ENCODE measurements around the gene WDR33.

WDR33 gene

DNA sequence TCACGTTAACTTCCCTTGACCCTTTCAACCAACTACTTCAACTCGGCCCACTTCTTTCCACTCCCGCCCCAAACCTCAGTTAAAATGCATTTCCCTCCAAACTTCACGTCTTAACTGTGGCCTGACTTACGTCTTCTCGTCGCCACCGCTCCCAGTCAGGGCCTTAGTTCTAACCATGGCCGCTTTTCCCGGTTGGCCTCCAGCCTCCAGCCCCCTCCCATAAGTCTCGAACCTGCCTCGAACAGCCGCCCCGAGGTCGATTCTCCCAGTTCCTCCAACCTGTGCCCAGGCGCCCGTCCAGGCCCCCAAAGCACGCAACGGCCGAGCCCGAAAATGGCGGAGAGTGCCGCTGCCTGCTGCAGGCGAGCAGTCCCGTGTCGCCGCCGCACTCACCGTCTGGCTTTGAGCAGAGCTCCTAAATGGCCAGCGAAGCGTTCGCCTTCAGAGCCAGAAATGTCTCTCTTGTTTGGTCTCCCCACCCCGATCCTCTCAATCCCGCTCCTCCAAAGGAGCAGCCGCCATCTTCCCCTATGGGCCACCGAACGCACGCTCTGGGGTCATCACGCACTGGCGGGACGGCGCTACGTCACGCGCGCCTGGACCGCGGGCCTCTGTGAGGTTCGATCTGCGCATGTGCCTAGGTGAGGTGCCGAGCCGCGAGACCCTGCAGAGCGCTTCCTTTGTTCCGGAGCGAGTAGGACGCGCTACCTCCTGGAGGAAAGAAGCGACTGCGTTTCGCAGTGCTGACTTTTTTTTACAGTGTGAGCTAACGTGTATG is at the start of gene WDR33:
Gene WDR33, minus strand, starts transcription at position 553 of the 778 bp plus-strand sequence. CDS start 40,190 bp downstream, outside the sequence.
- no peaks in the 10 kb centered on the region for H4K20me1 ChIP-seq (ENCODE audit: insufficient read depth, low read length)
- peak within 1 kb of the TSS; percentile 85 for H3K27ac ChIP-seq (ENCODE audit: low read depth, low read length, poor library complexity, severe bottlenecking)
- H3K36me3 ChIP-seq (ENCODE audit: insufficient read depth, low read length), result peaks cover 26% of the 10 kb centered on the region
- H3K9ac ChIP-seq (ENCODE audit: low read length), result peak within 1 kb of the TSS; percentile 79
- H3K4me2 ChIP-seq (ENCODE audit: low read length), result peak within 1 kb of the TSS; percentile 87
- peak within 1 kb of the TSS; percentile 84 for H3K4me3 ChIP-seq (ENCODE audit: low read depth, low read length, poor library complexity, severe bottlenecking)
- no peaks in the 10 kb centered on the region for H3K27me3 ChIP-seq (ENCODE audit: insufficient read depth, low read length)
- H2AFZ ChIP-seq (ENCODE audit: low read length), result no peak within 1 kb of the TSS
- peaks cover 48% of the 10 kb centered on the region for H3K79me2 ChIP-seq (ENCODE audit: insufficient read depth, low read length)
- H3K9me2 ChIP-seq (ENCODE audit: low read depth, low read length), result no peaks in the 10 kb centered on the region
- TF ChIP-seq, protein P1, sequence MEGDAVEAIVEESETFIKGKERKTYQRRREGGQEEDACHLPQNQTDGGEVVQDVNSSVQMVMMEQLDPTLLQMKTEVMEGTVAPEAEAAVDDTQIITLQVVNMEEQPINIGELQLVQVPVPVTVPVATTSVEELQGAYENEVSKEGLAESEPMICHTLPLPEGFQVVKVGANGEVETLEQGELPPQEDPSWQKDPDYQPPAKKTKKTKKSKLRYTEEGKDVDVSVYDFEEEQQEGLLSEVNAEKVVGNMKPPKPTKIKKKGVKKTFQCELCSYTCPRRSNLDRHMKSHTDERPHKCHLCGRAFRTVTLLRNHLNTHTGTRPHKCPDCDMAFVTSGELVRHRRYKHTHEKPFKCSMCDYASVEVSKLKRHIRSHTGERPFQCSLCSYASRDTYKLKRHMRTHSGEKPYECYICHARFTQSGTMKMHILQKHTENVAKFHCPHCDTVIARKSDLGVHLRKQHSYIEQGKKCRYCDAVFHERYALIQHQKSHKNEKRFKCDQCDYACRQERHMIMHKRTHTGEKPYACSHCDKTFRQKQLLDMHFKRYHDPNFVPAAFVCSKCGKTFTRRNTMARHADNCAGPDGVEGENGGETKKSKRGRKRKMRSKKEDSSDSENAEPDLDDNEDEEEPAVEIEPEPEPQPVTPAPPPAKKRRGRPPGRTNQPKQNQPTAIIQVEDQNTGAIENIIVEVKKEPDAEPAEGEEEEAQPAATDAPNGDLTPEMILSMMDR (IDR thresholded peaks at IDR 0.05; ENCODE audit: low read length), result peak; percentile 23; the same call in 1 of the 2 replicates
- TF ChIP-seq EZH2 (IDR thresholded peaks at IDR 0.05; ENCODE audit: borderline replicate concordance, low read length), result no peak
- no peaks in the 10 kb centered on the region for H3F3A ChIP-seq (ENCODE audit: insufficient read depth, low read length)
- peaks cover 51% of the 10 kb centered on the region for H3K4me1 ChIP-seq (ENCODE audit: insufficient read depth, low read length, severe bottlenecking)
- H3K9me3 ChIP-seq (ENCODE audit: low read length), result no peaks in the 10 kb centered on the region

DNA sequence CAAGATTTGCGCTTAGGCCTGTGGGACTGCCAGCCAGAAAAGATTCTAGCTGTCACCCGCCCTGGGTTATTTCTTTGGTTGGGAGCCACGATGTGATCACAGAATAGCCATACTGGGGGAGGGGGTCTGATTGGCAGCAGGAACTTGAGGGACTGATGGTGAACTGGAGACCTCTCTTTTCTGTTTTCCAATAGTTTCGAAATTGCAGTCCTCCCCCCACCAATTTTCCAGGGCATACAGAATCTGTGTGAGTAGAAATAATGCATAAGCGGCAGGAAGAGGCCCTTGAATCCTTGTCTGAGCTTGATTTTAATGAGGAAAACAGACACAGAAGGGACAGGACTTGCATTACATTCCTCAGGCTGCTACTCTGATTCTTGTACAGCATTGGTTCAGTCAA is 49.2 kb upstream of the WDR33 start:
- TF ChIP-seq, protein P1 (IDR thresholded peaks at IDR 0.05; ENCODE audit: low read length), result no peak
- no peak for TF ChIP-seq EZH2 (IDR thresholded peaks at IDR 0.05; ENCODE audit: borderline replicate concordance, low read length)
- H3K36me3 ChIP-seq (ENCODE audit: insufficient read depth, low read length), result peaks cover 29% of the 10 kb centered on the region
- peak overlapping the region; percentile 36; the same call in 1 of the 2 replicates for H3K9ac ChIP-seq (ENCODE audit: low read length)
- H3K4me3 ChIP-seq (ENCODE audit: low read depth, low read length, poor library complexity, severe bottlenecking), result no peak overlapping the region
- H3K9me2 ChIP-seq (ENCODE audit: low read depth, low read length), result no peaks in the 10 kb centered on the region
- peak overlapping the region; percentile 45 for H3K4me2 ChIP-seq (ENCODE audit: low read length)
- no peaks in the 10 kb centered on the region for H3K27me3 ChIP-seq (ENCODE audit: insufficient read depth, low read length)
- no peaks in the 10 kb centered on the region for H3K9me3 ChIP-seq (ENCODE audit: low read length)
- peaks cover 26% of the 10 kb centered on the region for H3K79me2 ChIP-seq (ENCODE audit: insufficient read depth, low read length)
- H3F3A ChIP-seq (ENCODE audit: insufficient read depth, low read length), result no peaks in the 10 kb centered on the region
- H2AFZ ChIP-seq (ENCODE audit: low read length), result no peak overlapping the region
- peak overlapping the region; percentile 90 for H3K27ac ChIP-seq (ENCODE audit: low read depth, low read length, poor library complexity, severe bottlenecking)
- peaks cover 45% of the 10 kb centered on the region for H3K4me1 ChIP-seq (ENCODE audit: insufficient read depth, low read length, severe bottlenecking)
- H4K20me1 ChIP-seq (ENCODE audit: insufficient read depth, low read length), result no peaks in the 10 kb centered on the region

DNA sequence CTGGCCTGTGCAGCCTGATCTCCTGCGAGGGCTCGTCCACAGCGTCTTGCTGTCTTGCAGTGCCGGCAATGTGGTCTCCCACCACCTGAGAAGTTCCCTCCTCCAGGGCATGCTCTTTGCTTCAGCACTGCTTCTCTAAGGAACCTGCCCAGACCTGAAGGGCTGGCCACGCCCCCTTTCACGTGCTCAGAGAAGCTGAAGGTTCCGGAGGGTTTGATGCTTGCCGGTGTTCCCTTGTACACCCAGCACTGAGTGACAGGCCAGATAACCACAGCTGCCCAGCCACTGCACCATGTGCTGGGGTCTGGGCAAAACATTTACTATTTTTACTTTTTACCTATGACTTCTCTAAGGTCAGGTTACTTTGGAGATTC is 48.7 kb upstream of the WDR33 start:
- Histone ChIP-seq H3K4me2 (ENCODE audit: low read length) (peak overlapping the region; percentile 45), H3F3A (ENCODE audit: insufficient read depth, low read length) (no peaks in the 10 kb centered on the region), H3K27ac (ENCODE audit: low read depth, low read length, poor library complexity, severe bottlenecking) (peak overlapping the region; percentile 90), H3K9ac (ENCODE audit: low read length) (peak overlapping the region; percentile 60), H3K4me1 (ENCODE audit: insufficient read depth, low read length, severe bottlenecking) (peaks cover 49% of the 10 kb centered on the region), H3K79me2 (ENCODE audit: insufficient read depth, low read length) (peaks cover 31% of the 10 kb centered on the region), H4K20me1 (ENCODE audit: insufficient read depth, low read length) (no peaks in the 10 kb centered on the region), H3K9me2 (ENCODE audit: low read depth, low read length) (no peaks in the 10 kb centered on the region), H3K4me3 (ENCODE audit: low read depth, low read length, poor library complexity, severe bottlenecking) (peak overlapping the region; percentile 86), H3K27me3 (ENCODE audit: insufficient read depth, low read length) (no peaks in the 10 kb centered on the region), H2AFZ (ENCODE audit: low read length) (no peak overlapping the region), H3K36me3 (ENCODE audit: insufficient read depth, low read length) (peaks cover 24% of the 10 kb centered on the region), H3K9me3 (ENCODE audit: low read length) (no peaks in the 10 kb centered on the region)
- TF ChIP-seq, protein P1 (IDR thresholded peaks at IDR 0.05; ENCODE audit: low read length), result no peak
- no peak for TF ChIP-seq EZH2 (IDR thresholded peaks at IDR 0.05; ENCODE audit: borderline replicate concordance, low read length)

All from OCI-LY1 (cell line).